Measurements from ENCODE around the gene SERPINB3.
"Not testable (repeated sequence)": the region's sequence is repeated elsewhere in the genome, so short reads cannot be mapped to it uniquely, and the experiment has no call there.

SERPINB3 gene

DNA sequence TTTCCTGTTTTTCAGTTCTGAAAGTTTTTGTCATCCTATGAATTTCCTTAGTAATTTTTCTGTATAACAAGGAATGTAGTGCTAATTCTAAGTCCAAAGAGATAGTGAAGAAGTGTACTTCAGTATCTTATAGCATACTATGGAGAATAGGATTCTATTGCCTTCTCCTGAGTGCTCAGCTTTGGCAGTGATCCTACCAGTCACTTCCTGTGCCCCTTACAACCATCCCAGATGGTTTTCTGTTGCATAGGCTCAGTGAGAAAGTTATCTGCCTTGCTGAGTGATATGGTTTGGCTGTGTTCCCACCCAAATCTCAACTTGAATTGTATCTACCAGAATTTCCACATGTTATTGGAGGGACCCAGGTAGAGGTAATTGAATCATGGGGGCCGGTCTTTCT is 17.0 kb downstream of the SERPINB3 start:
- DNase-seq: not testable (repeated sequence)

DNA sequence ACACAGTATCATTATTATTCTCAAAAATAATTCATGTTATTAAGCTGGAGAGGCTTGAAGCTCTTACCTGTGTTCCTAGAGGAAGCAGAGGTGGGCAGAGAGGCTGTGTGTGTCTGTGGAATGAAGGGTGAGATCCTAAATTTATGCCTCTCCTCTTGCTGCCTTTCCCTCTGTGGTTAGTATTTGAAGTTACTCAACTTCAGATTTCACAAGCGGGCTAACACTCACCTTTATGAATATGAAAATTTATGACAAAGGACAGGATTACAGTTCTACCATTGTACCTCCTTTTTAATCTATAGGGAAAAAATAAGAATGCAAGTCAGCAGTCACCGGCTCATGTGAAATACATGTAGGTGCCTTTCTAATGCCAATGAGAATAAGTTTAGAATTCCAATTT is 17.6 kb downstream of the SERPINB3 start, which contains the start of gene SERPINB4:
Gene SERPINB4, minus strand, starts transcription at position 115 of the 400 bp plus-strand sequence. CDS start 679 bp downstream, outside the sequence.
- DNase-seq: not testable (repeated sequence)

DNA sequence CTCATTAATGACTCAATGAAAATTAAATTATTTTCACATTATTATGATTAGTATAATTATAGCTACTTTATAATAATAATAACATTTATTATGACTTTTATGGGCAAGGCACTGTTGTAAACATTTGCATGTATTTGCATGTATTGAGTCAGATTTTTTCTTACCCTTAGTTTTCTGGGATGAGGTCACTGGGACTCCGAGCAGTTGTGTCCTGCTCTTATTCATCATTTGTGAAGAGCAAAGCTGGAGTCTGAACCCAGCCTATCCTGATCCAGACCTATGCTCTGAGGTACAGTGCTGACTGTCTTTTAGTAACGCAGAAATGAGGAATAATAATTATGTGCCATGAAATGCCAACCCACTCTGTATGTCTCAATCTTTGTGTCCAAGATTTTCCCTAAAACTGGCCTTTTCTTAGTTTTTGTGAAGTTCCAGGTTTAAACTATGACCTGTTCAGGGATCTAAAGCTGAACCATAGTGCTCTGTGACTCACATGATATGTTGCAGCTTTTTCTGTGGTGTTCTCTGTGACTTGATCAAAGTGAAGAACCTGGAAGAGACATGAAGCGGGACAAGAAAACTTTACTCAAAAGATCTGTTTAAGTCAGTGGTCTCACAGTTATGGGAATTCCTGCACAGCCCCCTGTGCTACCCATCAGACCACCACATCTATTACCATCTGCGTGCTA is 18.9 kb downstream of the SERPINB3 start:
- not testable (repeated sequence) for DNase-seq

DNA sequence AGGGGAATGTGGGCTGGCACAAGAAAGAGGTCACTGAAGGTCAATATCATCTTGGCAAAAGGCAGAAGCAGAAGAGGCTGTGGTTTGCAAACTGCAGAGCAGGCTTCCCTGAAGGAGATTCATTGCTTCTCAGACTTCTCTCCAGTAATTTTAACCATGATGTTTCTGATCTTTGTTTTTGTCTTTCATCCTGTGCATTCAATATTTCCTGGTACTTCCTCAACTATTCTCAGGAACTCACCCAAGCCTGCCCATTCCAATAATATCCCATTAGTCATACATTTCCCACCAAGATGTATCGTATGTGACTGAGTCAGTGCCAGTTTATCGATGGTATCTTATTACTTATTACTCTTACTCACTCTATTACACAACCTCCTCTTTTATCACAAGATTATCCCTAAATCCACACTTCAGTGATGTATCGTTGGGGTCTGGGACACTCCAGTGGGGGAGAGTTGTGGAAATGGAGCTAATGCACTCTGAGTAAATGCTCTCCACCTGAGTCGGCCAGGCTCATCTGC is 20.5 kb downstream of the SERPINB3 start:
- not testable (repeated sequence) for DNase-seq

DNA sequence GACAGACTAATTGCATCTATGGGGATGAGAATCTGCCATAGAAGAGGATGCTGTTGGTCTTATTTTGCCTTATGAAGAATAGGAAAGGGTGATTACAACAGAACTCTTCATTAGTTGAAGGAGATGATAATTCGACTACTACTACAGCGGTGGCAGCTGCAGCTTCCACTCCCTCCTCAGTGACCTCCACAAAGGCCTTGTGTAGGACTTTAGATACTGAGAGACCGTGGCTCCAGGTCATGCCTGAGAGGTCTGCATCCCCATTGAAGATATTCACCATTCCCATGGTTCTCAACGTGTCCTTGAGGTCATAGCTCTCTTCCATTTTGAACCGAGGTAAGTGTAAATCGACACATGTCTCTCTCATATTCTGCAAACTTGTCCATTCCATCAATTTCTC is 24.0 kb downstream of the SERPINB3 start:
- no peak for DNase-seq

DNA sequence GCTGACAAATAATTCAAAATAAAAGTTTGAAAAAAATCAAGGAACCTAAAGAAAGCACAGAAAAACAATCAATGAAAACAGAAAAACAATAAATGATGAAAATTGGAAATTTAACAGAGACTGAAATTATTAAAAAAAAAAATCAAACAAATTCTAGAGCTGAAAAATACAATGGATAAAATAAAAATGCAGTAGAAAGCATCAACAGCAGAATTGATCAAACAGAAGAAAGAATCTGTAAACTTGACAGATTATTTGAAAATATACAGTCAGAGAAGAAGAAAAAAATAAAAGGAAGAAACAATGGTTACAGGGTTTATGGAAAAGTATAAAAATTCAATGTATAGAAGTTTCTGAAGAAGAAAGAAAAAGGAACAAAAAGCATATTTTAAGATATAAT is 33.9 kb downstream of the SERPINB3 start:
- DNase-seq: no peak

DNA sequence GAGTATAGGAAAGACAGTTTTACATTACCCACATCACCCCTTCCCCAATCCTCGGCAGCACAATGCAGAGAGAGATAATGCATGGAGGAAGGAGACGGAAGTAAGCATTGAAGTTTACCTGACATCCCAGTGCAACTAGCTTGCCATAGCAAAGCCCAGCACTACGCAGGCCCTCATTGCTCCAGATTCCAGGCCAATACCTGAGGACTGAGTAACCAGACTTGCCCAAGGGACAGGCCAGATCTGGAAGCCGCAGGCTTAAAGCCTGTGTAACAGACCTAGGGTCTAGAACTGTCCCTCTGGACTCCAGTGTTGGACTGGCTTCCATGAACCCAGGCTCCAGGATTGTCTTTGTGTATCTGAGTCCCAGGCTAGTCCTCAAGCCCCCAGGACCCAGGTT is 35.3 kb downstream of the SERPINB3 start:
- DNase-seq: no peak

DNA sequence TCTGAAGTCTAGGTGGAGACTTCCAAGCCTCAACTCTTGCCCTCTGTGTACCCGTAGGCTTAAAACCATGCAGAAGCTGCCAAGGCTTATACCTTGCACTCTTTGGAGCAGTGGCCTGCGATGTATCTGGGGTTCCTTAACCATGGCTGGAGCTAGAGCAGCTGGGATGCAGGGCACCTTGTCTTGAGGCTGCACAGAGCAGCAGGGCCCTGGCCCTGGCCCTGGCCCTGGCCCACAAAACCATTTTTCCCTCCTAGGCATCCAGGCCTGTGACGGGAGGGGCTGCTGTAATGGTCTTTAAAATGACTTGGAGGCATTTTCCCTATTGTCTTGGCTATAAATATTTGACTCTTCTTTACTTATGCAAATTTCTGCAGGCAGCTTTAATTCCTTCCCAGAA is 36.8 kb downstream of the SERPINB3 start:
- no peak for DNase-seq

DNA sequence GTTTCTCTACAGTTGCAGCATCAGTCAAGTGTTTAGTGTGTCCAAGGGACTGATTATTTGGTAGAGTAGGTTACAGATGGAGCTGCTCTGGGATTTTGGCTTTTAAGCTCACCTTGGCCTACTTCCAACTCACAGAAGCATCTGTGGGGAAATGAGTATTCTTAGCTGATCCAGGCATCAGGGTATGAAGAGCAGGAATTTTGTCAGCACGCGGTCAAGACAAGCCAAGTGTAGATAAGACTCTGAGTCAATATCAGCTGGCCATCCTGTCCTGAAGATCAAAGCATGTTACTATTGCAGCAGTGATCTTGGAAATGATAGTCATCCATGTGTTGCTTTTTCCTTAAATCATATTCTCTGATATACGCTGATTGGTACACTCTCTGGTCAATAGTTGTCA is 42.0 kb downstream of the SERPINB3 start:
- DNase-seq: no peak

DNA sequence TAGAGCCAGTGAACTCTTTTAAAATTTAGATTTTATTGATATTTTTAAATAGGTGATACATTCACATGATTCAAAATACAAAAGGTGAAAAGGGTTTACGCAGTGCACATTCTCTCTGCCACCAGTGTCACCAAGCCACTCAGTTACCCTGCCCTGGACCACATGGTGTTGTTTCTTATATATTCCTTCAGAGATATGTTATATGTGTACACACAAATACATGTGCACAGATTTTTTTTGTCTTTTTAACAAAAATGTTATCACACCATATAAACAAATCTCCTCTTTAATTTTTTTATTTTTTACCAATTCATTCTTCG is 43.8 kb downstream of the SERPINB3 start:
- no peak for DNase-seq

DNA sequence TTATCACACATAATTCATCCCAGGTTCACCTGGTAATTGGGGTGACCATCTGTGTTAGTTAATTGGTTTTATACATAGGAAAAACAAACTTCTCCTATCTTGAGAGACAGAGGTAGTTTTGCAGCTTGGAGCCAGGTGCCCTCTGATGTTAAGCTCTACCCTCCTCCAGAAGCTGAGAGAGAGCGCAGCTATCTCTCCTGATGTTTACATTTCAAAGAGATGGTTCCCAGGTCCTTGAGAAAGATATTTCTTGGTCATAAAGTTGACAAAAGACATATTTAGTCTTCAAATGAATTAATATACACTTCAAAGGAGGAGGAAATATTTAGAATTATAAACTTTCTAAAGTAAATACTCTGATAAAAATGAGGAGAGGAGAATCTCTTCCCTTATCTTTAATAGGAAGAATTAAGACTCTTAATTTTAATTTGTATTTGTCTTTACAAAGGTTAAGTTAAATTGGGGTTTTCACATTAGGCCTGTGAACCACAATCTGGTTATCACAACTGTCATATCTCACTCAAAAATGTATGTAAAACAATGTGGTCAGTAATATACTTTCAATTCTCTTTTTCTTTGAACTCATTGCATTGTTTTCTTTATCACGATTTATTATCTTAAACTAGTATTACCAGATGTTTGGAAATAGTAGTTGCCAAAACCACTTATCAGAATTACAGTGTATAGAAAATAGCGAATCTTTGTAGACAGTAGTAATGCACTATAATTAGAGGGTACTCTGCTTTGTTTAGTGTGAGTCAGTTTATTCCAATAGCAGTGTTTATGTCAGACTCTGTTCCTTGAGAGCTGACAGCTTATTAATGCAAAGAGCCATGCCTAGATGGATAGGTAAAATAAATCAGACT is 44.4 kb downstream of the SERPINB3 start:
- no peak for DNase-seq

DNA sequence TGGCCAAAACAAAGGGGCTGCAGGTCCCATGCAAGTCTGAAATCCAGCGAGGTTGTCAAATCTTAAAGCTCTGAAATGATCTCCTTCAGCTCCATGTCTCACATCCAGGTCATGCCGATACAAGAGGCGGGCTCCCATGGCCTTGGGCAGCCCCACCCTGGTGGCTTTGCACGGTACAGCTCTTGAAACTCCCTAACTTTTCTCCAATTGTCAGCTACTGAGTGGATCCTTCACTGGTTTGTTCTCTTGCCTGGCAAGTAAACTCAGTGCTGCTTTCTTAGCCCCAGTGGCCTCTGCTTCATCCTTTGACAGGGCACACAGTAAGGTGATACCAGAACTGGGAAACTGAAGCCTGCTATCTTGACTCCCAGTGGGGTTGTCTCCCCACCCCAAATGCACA is 48.3 kb downstream of the SERPINB3 start:
- no peak for DNase-seq

DNA sequence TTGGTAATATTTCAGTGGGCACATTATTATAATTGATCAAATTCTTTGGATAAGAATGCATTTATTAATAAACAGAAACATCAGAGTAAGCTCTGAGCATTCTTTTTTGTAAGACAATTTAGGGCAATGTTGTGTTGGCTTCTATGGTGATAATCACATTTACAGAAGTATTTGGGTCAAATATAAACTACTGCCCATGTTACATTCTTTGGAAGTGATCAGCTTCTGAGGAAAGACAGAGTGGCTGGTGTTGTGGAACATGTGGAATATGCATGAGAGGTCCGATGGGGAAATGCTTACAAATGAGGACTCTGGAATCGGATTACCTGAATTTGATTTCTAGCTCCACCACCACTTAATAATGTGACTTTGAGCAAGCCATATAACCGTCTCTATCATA is 55.2 kb downstream of the SERPINB3 start:
- no peak for DNase-seq
